DOHH2 (cell line): ENCODE measurements around the gene KAT6B.

ENCODE experiments used
- H3F3A ChIP-seq: fragments of 200-600 bp; sonication (generic), shearing (Covaris generic); 2 replicates; pipeline ENCODE4 v1.6.0; 2016; ENCODE audit warnings: antibody characterized with exemption, mild to moderate bottlenecking; ENCODE audit not compliant: control insufficient read depth, insufficient read depth
- H3K27ac ChIP-seq: fragments of 200-600 bp; sonication (generic); 2 replicates; pipeline ENCODE4 v1.5.1; 2014; ENCODE audit warnings: low read depth, mild to moderate bottlenecking, low read length, moderate library complexity
- H3K27me3 ChIP-seq: fragments of 200-600 bp; sonication (generic); 2 replicates; pipeline ENCODE4 v1.6.1; 2014; ENCODE audit warnings: mild to moderate bottlenecking, low read length, mixed read lengths; ENCODE audit not compliant: control insufficient read depth
- H3K36me3 ChIP-seq: fragments of 200-600 bp; sonication (generic); 2 replicates; pipeline ENCODE4 v1.6.1; 2014; ENCODE audit warnings: mild to moderate bottlenecking, low read length, moderate library complexity, mixed read lengths; ENCODE audit not compliant: control insufficient read depth
- H3K4me1 ChIP-seq: fragments of 200-600 bp; sonication (generic); 2 replicates; pipeline ENCODE4 v1.6.1; 2014; ENCODE audit warnings: mild to moderate bottlenecking, low read length, mixed read lengths; ENCODE audit not compliant: control insufficient read depth
- H3K4me2 ChIP-seq: fragments of 200-600 bp; sonication (generic); 2 replicates; pipeline ENCODE4 v1.6.0; 2014; ENCODE audit warnings: mild to moderate bottlenecking, low read length, moderate library complexity
- H3K4me3 ChIP-seq: fragments of 200-600 bp; sonication (generic); 2 replicates; pipeline ENCODE4 v1.5.1; 2014; ENCODE audit warnings: mild to moderate bottlenecking, low read length, mixed read lengths
- H3K79me2 ChIP-seq: fragments of 200-600 bp; sonication (generic); 2 replicates; pipeline ENCODE4 v1.6.1; 2014; ENCODE audit warnings: mild to moderate bottlenecking, low read length, mixed read lengths; ENCODE audit not compliant: control insufficient read depth
- H3K9me2 ChIP-seq: fragments of 200-600 bp; sonication (generic); replicated peaks from 2 replicates; pipeline ENCODE4 v1.6.1; 2014; ENCODE audit warnings: mild to moderate bottlenecking, low read length, mixed read lengths; ENCODE audit not compliant: control insufficient read depth
- H3K9me3 ChIP-seq: fragments of 200-600 bp; sonication (generic); 2 replicates; pipeline ENCODE4 v1.6.1; 2014; ENCODE audit warnings: antibody characterized with exemption, low read length, mixed read lengths; ENCODE audit not compliant: control insufficient read depth, insufficient read depth
- H4K20me1 ChIP-seq: fragments of 200-600 bp; sonication (generic); 2 replicates; pipeline ENCODE4 v1.6.0; 2014; ENCODE audit warnings: low read depth, mild to moderate bottlenecking, antibody characterized with exemption, low read length, moderate library complexity; ENCODE audit not compliant: control insufficient read depth, insufficient read depth
- EZH2phosphoT487 ChIP-seq: fragments of 200-600 bp; sonication (generic); IDR thresholded peaks from 2 replicates; pipeline ENCODE4 v1.6.1; 2017; ENCODE audit warnings: borderline replicate concordance, mild to moderate bottlenecking, antibody characterized with exemption, low read length, moderate library complexity, mixed read lengths
- TF ChIP-seq, protein P1 (sequence below): fragments of 200-600 bp; sonication (generic); IDR thresholded peaks from one replicate; pipeline ENCODE4 v1.5.1; 2014; ENCODE audit warnings: antibody characterized with exemption, mild to moderate bottlenecking, low read depth, low read length; ENCODE audit not compliant: poor library complexity, severe bottlenecking

KAT6B gene

DNA sequence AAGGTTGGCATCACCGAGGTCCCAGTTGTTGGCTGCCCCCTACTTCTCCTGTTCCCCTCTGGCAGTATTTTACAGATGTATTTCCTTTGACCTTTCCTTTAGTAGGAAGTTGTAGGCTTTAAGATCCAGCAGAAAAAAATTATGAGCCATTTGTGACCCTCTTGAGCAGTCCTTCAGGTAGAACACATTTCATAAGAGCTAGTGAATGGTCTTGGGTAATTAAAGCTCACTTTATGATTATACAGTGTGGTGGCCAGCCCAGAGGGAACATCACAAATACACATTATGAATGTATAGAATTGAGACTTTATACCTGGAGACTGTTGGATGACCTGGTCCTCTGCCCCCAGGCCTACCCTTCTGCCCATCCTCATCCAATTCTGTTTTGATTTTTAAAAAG lies 57.0 kb downstream of the KAT6B start:
- H3F3A ChIP-seq, result no peaks in the 10 kb centered on the region
- no peaks in the 10 kb centered on the region for H3K9me3 ChIP-seq
- no peak overlapping the region for H3K27ac ChIP-seq
- 0 out of 2 replicates have a peak, but pooled peaks cover 2% of the 10 kb centered on the region for H4K20me1 ChIP-seq
- no peak overlapping the region for H3K4me2 ChIP-seq
- no peaks in the 10 kb centered on the region for H3K9me2 ChIP-seq
- no peaks in the 10 kb centered on the region for H3K27me3 ChIP-seq
- H3K4me3 ChIP-seq, result no peak overlapping the region
- TF ChIP-seq EZH2phosphoT487, result no peak
- TF ChIP-seq, protein P1, sequence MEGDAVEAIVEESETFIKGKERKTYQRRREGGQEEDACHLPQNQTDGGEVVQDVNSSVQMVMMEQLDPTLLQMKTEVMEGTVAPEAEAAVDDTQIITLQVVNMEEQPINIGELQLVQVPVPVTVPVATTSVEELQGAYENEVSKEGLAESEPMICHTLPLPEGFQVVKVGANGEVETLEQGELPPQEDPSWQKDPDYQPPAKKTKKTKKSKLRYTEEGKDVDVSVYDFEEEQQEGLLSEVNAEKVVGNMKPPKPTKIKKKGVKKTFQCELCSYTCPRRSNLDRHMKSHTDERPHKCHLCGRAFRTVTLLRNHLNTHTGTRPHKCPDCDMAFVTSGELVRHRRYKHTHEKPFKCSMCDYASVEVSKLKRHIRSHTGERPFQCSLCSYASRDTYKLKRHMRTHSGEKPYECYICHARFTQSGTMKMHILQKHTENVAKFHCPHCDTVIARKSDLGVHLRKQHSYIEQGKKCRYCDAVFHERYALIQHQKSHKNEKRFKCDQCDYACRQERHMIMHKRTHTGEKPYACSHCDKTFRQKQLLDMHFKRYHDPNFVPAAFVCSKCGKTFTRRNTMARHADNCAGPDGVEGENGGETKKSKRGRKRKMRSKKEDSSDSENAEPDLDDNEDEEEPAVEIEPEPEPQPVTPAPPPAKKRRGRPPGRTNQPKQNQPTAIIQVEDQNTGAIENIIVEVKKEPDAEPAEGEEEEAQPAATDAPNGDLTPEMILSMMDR, result no peak
- H3K4me1 ChIP-seq, result no peaks in the 10 kb centered on the region
- H3K79me2 ChIP-seq, result 0 out of 2 replicates have a peak, but pooled peaks cover 11% of the 10 kb centered on the region
- H3K36me3 ChIP-seq, result no peaks in the 10 kb centered on the region

DNA sequence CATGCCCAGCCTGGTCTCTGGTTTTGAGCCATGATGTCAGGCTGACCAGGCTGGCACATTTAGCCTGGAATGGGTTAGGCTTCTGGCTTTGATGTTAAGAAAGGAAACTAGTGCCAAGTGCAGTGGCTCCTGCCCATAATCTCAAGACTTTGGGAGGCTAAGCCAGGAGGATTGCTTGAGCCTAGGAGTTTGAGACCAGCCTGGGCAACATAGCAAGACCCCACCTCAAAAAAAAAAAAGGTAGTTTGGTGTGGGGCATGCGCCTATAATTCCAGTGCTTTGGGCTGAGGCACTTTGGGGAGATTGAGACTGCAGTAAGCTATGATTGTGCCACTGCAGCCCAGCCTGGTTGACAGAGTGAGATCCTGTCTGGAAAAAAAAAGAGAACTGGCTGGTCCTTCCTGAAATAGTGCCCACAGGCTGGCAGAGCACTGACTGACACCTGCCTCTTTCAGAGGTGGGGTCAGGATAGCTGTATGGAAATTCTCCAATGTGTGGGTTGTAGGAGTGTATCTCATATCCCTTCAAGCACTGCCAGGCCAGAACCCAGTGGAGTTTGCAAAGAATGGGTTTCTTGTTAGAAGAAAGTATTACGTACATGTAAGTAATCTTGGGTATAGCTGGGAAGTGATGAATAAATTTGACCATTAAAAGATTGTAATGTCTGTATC lies 61.3 kb downstream of the KAT6B start:
- Histone ChIP-seq H3K4me3 (no peak overlapping the region), H3K4me2 (no peak overlapping the region), H3F3A (0 out of 2 replicates have a peak, but pooled peaks cover 4% of the 10 kb centered on the region), H3K9me3 (no peaks in the 10 kb centered on the region), H3K27ac (no peak overlapping the region), H3K27me3 (no peaks in the 10 kb centered on the region), H3K9me2 (no peaks in the 10 kb centered on the region), H3K36me3 (no peaks in the 10 kb centered on the region), H4K20me1 (no peaks in the 10 kb centered on the region), H3K4me1 (peaks cover 2% of the 10 kb centered on the region; the same call in 1 of the 2 replicates), H3K79me2 (0 out of 2 replicates have a peak, but pooled peaks cover 10% of the 10 kb centered on the region)
- no peak for TF ChIP-seq EZH2phosphoT487
- TF ChIP-seq, protein P1, result no peak

DNA sequence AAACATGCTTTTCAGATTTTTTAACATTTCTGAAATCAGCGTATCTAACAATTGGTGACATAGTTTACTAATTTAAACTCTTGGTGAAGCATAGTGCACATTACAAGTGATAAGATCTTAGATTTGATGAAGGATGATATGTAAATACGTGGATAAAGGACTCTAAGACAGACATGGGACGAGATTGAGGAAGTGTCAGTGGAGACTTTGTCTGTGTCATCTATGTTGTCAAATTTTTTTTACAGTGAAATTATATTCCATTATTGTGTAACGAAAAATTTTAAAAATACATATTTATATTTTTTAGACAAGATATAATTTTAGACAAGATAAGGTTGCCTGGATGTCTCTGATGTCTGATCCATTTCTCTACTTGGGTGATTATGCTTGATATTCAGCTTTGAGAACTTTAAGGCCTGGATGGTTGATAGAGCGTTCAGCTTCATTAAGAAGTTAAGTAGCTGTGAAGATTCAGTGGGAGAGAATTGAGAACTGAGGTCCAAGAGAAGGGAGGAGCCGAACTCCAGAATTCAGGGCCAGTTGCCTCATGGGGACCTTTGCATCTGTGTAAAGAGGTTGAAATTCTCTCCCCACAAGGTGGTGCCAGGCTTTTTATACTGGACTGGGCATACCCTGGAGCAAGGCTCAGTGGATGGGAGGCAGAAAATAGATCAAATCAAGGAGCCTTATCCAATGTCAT lies 62.7 kb downstream of the KAT6B start:
- Histone ChIP-seq H4K20me1 (no peaks in the 10 kb centered on the region), H3K4me3 (no peak overlapping the region), H3K4me1 (peaks cover 2% of the 10 kb centered on the region; the same call in 1 of the 2 replicates), H3K9me3 (no peaks in the 10 kb centered on the region), H3F3A (0 out of 2 replicates have a peak, but pooled peaks cover 4% of the 10 kb centered on the region), H3K27ac (no peak overlapping the region), H3K27me3 (no peaks in the 10 kb centered on the region), H3K79me2 (peaks cover 5% of the 10 kb centered on the region; the same call in 1 of the 2 replicates), H3K9me2 (no peaks in the 10 kb centered on the region), H3K36me3 (no peaks in the 10 kb centered on the region), H3K4me2 (no peak overlapping the region)
- TF ChIP-seq, protein P1, result no peak
- TF ChIP-seq EZH2phosphoT487, result no peak
